Fibroblast of lung (primary cell): ENCODE data around the gene PARP12. TPM values are rescaled to one million over a fixed set of nuclear protein-coding genes. Genes with fewer than 3 reads are reported as not detected.

Source experiments
- DNase-seq, 2 donors: peaks; one replicate each; pipeline versions ENCODE4 v3.0.0 to v3.0.0-alpha.2; 2010; ENCODE audit warnings: low read depth in 2 of 2
- H2AFZ ChIP-seq: 2 replicates; pipeline ENCODE4 v1.5.1; 2012; ENCODE audit warnings: low read length, control low read depth, inconsistent platforms
- H3K27ac ChIP-seq: 2 replicates; pipeline ENCODE4 v1.5.1; 2011; ENCODE audit warnings: low read length, control low read depth; ENCODE audit not compliant: insufficient read depth
- H3K27me3 ChIP-seq: 2 replicates; pipeline ENCODE4 v1.5.1; 2011; ENCODE audit warnings: mild to moderate bottlenecking, low read length; ENCODE audit not compliant: control insufficient read depth, insufficient read depth
- H3K36me3 ChIP-seq: 2 replicates; pipeline ENCODE4 v1.5.1; 2011; ENCODE audit warnings: low read length; ENCODE audit not compliant: control insufficient read depth, insufficient read depth
- H3K4me1 ChIP-seq: 2 replicates; pipeline ENCODE4 v1.5.1; 2011; ENCODE audit warnings: low read length; ENCODE audit not compliant: control insufficient read depth, insufficient read depth; ENCODE audit errors: extremely low read depth
- H3K4me2 ChIP-seq: 2 replicates; pipeline ENCODE4 v1.5.1; 2011; ENCODE audit warnings: low read length, control low read depth; ENCODE audit not compliant: insufficient read depth; ENCODE audit errors: extremely low read depth
- H3K4me3 ChIP-seq, 4 experiments: fragments of 200-600 bp in 1 of 4; sonication (generic) in 1 of 4; replicated peaks in 1 of 4; 2 replicates each; pipeline ENCODE4 v1.5.1; 2011 to 2016; ENCODE audit warnings: low read length in 4 of 4, low read depth in 3 of 4, mild to moderate bottlenecking in 3 of 4, control low read depth in 2 of 4, inconsistent platforms in 1 of 4, mixed read lengths in 1 of 4; ENCODE audit not compliant: insufficient read depth in 1 of 4; ENCODE audit errors: control extremely low read depth in 1 of 4
- H3K79me2 ChIP-seq: 2 replicates; pipeline ENCODE4 v1.5.1; 2012; ENCODE audit warnings: mild to moderate bottlenecking, low read length, inconsistent platforms; ENCODE audit not compliant: control insufficient read depth, insufficient read depth
- H3K9ac ChIP-seq: 2 replicates; pipeline ENCODE4 v1.5.1; 2011; ENCODE audit warnings: mild to moderate bottlenecking, low read length, control low read depth; ENCODE audit not compliant: insufficient read depth
- H3K9me3 ChIP-seq: 2 replicates; pipeline ENCODE4 v1.5.1; 2012; ENCODE audit warnings: low read depth, low read length; ENCODE audit not compliant: control insufficient read depth, insufficient read depth
- H4K20me1 ChIP-seq: 2 replicates; pipeline ENCODE4 v1.5.1; 2011; ENCODE audit warnings: low read length; ENCODE audit not compliant: control insufficient read depth, insufficient read depth; ENCODE audit errors: extremely low read depth
- CTCF ChIP-seq, 2 donors: IDR thresholded peaks in 1 of 2; conservative IDR thresholded peaks in 1 of 2; 1 replicate in 1 of 2; 2 replicates in 1 of 2; pipeline ENCODE4 v1.5.1; 2011 to 2012; ENCODE audit warnings: low read length in 2 of 2, control low read depth in 1 of 2, inconsistent platforms in 1 of 2, low read depth in 1 of 2, mild to moderate bottlenecking in 1 of 2
- EZH2 ChIP-seq: IDR thresholded peaks from 2 replicates; pipeline ENCODE4 v1.5.1; 2012; ENCODE audit warnings: low read length, control low read depth, mild to moderate bottlenecking; ENCODE audit errors: missing control alignments
- polyA plus RNA-seq, 2 donors: library from polyadenylated mRNA; depleted of rRNA in 1 of 2; stranded (reverse) in 1 of 2; unstranded in 1 of 2; fragments of >200 nt; gene quantifications; 2 replicates each; pipeline ENCODE4 v1.2.1, GENCODE V29; 2011 to 2012; ENCODE audit warnings: missing spikeins in 1 of 2
- total RNA-seq: library from RNA; depleted of rRNA; stranded (reverse); fragments of >200 nt; gene quantifications from 2 replicates; pipeline ENCODE4 v1.2.1, GENCODE V29; 2014

The PARP12 gene
- total and polyA plus RNA-seq, 2 donors (not counting 1 experiment from before 2014, with no cell fraction given): 16.9 to 24.9 TPM

GRCh38 chr7:140031364-140031763, 31.4 kb downstream of the PARP12 start:
- H3K4me2 ChIP-seq: no peak overlapping the region
- H3K79me2 ChIP-seq: no peaks in the 10 kb centered on the region
- TF ChIP-seq CTCF (conservative IDR thresholded peaks at IDR 0.05 in 1 of 2, IDR thresholded peaks at IDR 0.05 in 1 of 2; ENCODE audit: low read depth in 1 of 2, low read length in 2 of 2) (no peak), EZH2 (no peak)
- no peak overlapping the region for H3K4me3 ChIP-seq
- no peaks in the 10 kb centered on the region for H3K9me3 ChIP-seq
- H4K20me1 ChIP-seq: no peaks in the 10 kb centered on the region
- no peak overlapping the region for H2AFZ ChIP-seq
- H3K27me3 ChIP-seq: no peaks in the 10 kb centered on the region
- no peak for DNase-seq
- no peak overlapping the region for H3K9ac ChIP-seq
- H3K4me1 ChIP-seq: peaks cover 4% of the 10 kb centered on the region
- no peak overlapping the region for H3K27ac ChIP-seq
- peaks cover 5% of the 10 kb centered on the region for H3K36me3 ChIP-seq

- Histone ChIP-seq H3K79me2 (no peaks in the 10 kb centered on the region), H4K20me1 (no peaks in the 10 kb centered on the region), H3K4me1 (no peaks in the 10 kb centered on the region), H3K27me3 (no peaks in the 10 kb centered on the region), H3K4me3 (no peak overlapping the region), H2AFZ (no peak overlapping the region), H3K9me3 (no peaks in the 10 kb centered on the region), H3K36me3 (peaks cover 11% of the 10 kb centered on the region), H3K27ac (no peak overlapping the region), H3K9ac (no peak overlapping the region), H3K4me2 (no peak overlapping the region)
- TF ChIP-seq EZH2 (no peak), CTCF (conservative IDR thresholded peaks at IDR 0.05 in 1 of 2, IDR thresholded peaks at IDR 0.05 in 1 of 2; ENCODE audit: low read depth in 1 of 2, low read length in 2 of 2) (no peak)
- no peak for DNase-seq
Measured at GRCh38 chr7:140029072-140029471, 33.7 kb downstream of the PARP12 start.

- H3K4me2 ChIP-seq: no peak overlapping the region
- peaks cover 8% of the 10 kb centered on the region for H3K36me3 ChIP-seq
- H2AFZ ChIP-seq: no peak overlapping the region
- H3K27me3 ChIP-seq: no peaks in the 10 kb centered on the region
- no peak overlapping the region for H3K27ac ChIP-seq
- H3K9me3 ChIP-seq: no peaks in the 10 kb centered on the region
- no peak overlapping the region for H3K9ac ChIP-seq
- H4K20me1 ChIP-seq: no peaks in the 10 kb centered on the region
- no peak for DNase-seq
- no peak for TF ChIP-seq CTCF (conservative IDR thresholded peaks at IDR 0.05 in 1 of 2, IDR thresholded peaks at IDR 0.05 in 1 of 2; ENCODE audit: low read depth in 1 of 2, low read length in 2 of 2)
- no peak for TF ChIP-seq EZH2
- no peak overlapping the region for H3K4me3 ChIP-seq
- H3K4me1 ChIP-seq: no peaks in the 10 kb centered on the region
- H3K79me2 ChIP-seq: no peaks in the 10 kb centered on the region
Measured at GRCh38 chr7:140028311-140028710, 34.4 kb downstream of the PARP12 start.
